GM12801 (cell line): ENCODE measurements around the gene MR1.

Experiments used
- TF ChIP-seq, protein P1 (sequence below): IDR thresholded peaks from one replicate; pipeline ENCODE4 v1.5.1; 2011; ENCODE audit warnings: control low read depth; ENCODE audit not compliant: insufficient read length; ENCODE audit errors: extremely low read depth

The MR1 gene

DNA sequence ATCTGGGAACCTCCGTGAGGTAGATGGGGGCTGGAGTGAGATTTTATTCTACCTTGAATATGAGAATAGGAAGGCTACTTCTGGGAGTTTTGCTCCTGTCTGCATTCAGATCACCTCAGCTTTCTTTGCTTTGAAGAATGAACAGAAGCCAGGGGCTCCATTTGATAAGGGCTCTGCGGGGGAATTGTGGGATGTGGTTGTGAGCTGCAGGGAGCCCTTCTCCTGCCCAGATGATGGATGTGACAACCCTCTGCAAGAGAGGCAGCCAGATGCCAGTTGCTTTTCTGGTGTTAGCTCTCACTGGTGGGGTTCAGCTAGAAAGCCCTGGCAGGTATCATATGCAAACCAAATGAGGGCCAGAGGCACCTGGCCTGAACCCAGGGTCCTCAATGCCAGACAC lies 76.2 kb downstream of the MR1 start:
- TF ChIP-seq, protein P1, sequence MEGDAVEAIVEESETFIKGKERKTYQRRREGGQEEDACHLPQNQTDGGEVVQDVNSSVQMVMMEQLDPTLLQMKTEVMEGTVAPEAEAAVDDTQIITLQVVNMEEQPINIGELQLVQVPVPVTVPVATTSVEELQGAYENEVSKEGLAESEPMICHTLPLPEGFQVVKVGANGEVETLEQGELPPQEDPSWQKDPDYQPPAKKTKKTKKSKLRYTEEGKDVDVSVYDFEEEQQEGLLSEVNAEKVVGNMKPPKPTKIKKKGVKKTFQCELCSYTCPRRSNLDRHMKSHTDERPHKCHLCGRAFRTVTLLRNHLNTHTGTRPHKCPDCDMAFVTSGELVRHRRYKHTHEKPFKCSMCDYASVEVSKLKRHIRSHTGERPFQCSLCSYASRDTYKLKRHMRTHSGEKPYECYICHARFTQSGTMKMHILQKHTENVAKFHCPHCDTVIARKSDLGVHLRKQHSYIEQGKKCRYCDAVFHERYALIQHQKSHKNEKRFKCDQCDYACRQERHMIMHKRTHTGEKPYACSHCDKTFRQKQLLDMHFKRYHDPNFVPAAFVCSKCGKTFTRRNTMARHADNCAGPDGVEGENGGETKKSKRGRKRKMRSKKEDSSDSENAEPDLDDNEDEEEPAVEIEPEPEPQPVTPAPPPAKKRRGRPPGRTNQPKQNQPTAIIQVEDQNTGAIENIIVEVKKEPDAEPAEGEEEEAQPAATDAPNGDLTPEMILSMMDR: no peak
